Gastrocnemius medialis (tissue), 4 donors: ENCODE results near the gene NTRK3. TPM values are rescaled to one million over a fixed set of nuclear protein-coding genes. Genes with fewer than 3 reads are reported as not detected.

Experiments used
- ATAC-seq, 2 donors: fragments of 150-250 bp; one replicate each; pipeline ENCODE4 v1.9.1; 2016
- DNase-seq, 2 donors: peaks; one replicate each; pipeline ENCODE4 v3.0.0-alpha.2; 2019
- H3K27ac ChIP-seq, 4 donors: fragments of 200-600 bp; sonication (generic); 1 replicate in 1 of 4; 2 replicates in 3 of 4; pipeline ENCODE4 v1.5.1; 2016 to 2018; ENCODE audit warnings: mild to moderate bottlenecking in 2 of 4, moderate library complexity in 1 of 4
- H3K27me3 ChIP-seq, 3 donors: fragments of 200-600 bp; sonication (generic) in 2 of 3; 1 replicate in 1 of 3; 2 replicates in 2 of 3; pipeline versions ENCODE4 v1.5.1 to v1.6.0; 2016 to 2019; ENCODE audit warnings: mild to moderate bottlenecking in 1 of 3, moderate library complexity in 1 of 3
- H3K36me3 ChIP-seq, 2 donors: fragments of 200-600 bp; sonication (generic) in 1 of 2; one replicate each; pipeline ENCODE4 v1.5.1; 2017 to 2018
- H3K4me1 ChIP-seq, 2 donors: fragments of 200-600 bp; sonication (generic) in 1 of 2; one replicate each; pipeline ENCODE4 v1.5.1; 2016 to 2017; ENCODE audit warnings: mild to moderate bottlenecking in 2 of 2
- H3K4me3 ChIP-seq, 4 donors: fragments of 200-600 bp; sonication (generic) in 3 of 4; 1 replicate in 1 of 4; 2 replicates in 3 of 4; pipeline ENCODE4 v1.5.1; 2016 to 2019; ENCODE audit warnings: mild to moderate bottlenecking in 2 of 4
- H3K9me3 ChIP-seq, 3 donors: fragments of 200-600 bp; sonication (generic) in 2 of 3; 1 replicate in 1 of 3; 2 replicates in 2 of 3; pipeline ENCODE4 v1.5.1; 2016 to 2019
- POLR2A ChIP-seq, 2 donors: fragments of 450-650 bp; IDR thresholded peaks; one replicate each; pipeline ENCODE4 v1.6.1; 2017; ENCODE audit warnings: antibody characterized with exemption in 2 of 2, mild to moderate bottlenecking in 2 of 2, moderate library complexity in 2 of 2
- in situ Hi-C, 4 donors: fragments of 200-750 bp; cut with MboI; loops; one replicate each; pipeline versions ENCODE4 v1.15.0 to v1.8.0; 2017; ENCODE audit warnings: low sequenced_read_pairs in 4 of 4
- intact Hi-C: fragments of 100-400 bp; cut with DNase I; formaldehyde crosslinking; loops from one replicate; pipeline ENCODE4 v1.15.1; 2023; ENCODE audit warnings: low total_unique reads
- total RNA-seq, 4 donors: library from RNA; depleted of rRNA; stranded (reverse); fragments of >200 nt; gene quantifications; one replicate each; pipeline versions ENCODE4 v1.1.0 to v1.2.3, GENCODE V29; 2016
- TF ChIP-seq, protein P1 (sequence below), 5 experiments: fragments of 450-650 bp in 3 of 5; fragments of 200-600 bp in 2 of 5; sonication (generic) in 2 of 5; IDR thresholded peaks in 4 of 5; conservative IDR thresholded peaks in 1 of 5; 1 replicate in 4 of 5; 2 replicates in 1 of 5; pipeline ENCODE4 v1.5.1; 2016 to 2019; ENCODE audit warnings: antibody characterized with exemption in 5 of 5, mild to moderate bottlenecking in 3 of 5, moderate library complexity in 3 of 5

The NTRK3 gene
- total RNA-seq, 4 donors from 2014 or later = 0.61 to 2.7 (median 0.77) TPM

DNA sequence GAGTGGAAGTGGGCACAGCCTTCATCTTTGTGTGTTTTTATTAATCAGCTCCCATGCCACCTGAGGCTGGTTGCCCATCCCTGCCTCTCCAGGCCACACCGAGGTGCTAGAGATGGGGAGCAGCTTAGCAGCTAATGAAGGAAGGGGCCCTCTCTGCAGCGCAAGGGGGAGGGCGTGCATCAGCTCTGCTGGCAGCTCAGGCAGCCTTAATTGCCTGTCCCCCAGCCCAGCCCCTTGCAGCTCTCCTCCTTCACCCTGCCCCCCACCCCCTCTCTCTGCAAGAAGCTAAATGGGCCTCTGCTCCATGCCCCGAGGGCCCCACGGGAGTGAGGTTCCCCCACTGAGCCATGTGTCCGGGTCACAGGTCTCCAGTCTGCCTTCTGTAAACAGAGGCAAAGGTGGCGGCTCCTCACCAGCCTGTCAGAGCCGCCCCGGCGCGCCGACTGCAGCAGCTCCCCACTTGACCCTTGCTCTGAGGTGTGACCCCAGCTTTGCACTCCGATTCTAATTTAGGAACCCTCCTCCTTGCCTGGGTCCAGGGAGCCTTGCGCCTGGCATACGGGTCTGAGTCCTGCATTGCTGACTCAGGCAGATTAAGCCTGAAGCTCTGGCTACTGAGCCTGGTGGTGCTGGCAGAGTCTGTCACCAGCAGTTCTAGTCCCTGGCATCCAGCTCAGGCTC is 27.9 kb upstream of the NTRK3 start:
- in situ Hi-C loops = no loop called here
- DNase-seq = no peak
- ATAC-seq = no peak

DNA sequence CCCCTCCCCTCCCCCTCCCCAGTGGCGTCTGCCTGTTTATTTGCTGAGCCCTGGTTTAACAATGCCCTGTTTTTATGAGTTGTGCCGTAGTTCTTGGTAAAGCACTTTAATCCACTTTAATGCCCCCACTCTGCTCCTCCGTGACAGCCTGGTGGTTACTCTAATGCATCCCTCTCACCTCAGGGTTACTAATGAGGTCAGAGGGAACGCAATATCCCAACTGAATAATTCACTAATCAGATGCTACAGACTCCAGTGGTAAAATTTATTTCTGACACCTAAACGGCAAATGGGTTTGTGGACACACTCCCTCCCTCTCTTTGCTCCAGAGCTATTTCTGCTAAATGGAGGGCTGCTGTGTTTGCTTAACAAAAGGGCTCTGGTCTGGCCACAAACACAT is 26.1 kb upstream of the NTRK3 start:
- Histone ChIP-seq H3K27me3 (no peaks in the 10 kb centered on the region), H3K9me3 (no peaks in the 10 kb centered on the region), H3K36me3 (no peaks in the 10 kb centered on the region), H3K4me3 (no peak overlapping the region), H3K4me1 (no peaks in the 10 kb centered on the region), H3K27ac (no peak overlapping the region)
- in situ Hi-C loops = no loop called here
- TF ChIP-seq POLR2A (IDR thresholded peaks at IDR 0.05) = no peak
- TF ChIP-seq, protein P1, sequence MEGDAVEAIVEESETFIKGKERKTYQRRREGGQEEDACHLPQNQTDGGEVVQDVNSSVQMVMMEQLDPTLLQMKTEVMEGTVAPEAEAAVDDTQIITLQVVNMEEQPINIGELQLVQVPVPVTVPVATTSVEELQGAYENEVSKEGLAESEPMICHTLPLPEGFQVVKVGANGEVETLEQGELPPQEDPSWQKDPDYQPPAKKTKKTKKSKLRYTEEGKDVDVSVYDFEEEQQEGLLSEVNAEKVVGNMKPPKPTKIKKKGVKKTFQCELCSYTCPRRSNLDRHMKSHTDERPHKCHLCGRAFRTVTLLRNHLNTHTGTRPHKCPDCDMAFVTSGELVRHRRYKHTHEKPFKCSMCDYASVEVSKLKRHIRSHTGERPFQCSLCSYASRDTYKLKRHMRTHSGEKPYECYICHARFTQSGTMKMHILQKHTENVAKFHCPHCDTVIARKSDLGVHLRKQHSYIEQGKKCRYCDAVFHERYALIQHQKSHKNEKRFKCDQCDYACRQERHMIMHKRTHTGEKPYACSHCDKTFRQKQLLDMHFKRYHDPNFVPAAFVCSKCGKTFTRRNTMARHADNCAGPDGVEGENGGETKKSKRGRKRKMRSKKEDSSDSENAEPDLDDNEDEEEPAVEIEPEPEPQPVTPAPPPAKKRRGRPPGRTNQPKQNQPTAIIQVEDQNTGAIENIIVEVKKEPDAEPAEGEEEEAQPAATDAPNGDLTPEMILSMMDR (IDR thresholded peaks at IDR 0.05 in 4 of 5, conservative IDR thresholded peaks at IDR 0.05 in 1 of 5) = no peak
- DNase-seq (no peak), ATAC-seq (no peak)
- intact Hi-C loops = no loop called here

More for the DNA sequence above, 27.9 kb upstream of the NTRK3 start:
- intact Hi-C loops = no loop called here
- Histone ChIP-seq H3K4me3 (no peak overlapping the region), H3K27me3 (no peaks in the 10 kb centered on the region), H3K9me3 (no peaks in the 10 kb centered on the region), H3K27ac (no peak overlapping the region), H3K4me1 (no peaks in the 10 kb centered on the region), H3K36me3 (no peaks in the 10 kb centered on the region)
- no peak for TF ChIP-seq POLR2A (IDR thresholded peaks at IDR 0.05)
- TF ChIP-seq, protein P1 (IDR thresholded peaks at IDR 0.05 in 4 of 5, conservative IDR thresholded peaks at IDR 0.05 in 1 of 5) = no peak

DNA sequence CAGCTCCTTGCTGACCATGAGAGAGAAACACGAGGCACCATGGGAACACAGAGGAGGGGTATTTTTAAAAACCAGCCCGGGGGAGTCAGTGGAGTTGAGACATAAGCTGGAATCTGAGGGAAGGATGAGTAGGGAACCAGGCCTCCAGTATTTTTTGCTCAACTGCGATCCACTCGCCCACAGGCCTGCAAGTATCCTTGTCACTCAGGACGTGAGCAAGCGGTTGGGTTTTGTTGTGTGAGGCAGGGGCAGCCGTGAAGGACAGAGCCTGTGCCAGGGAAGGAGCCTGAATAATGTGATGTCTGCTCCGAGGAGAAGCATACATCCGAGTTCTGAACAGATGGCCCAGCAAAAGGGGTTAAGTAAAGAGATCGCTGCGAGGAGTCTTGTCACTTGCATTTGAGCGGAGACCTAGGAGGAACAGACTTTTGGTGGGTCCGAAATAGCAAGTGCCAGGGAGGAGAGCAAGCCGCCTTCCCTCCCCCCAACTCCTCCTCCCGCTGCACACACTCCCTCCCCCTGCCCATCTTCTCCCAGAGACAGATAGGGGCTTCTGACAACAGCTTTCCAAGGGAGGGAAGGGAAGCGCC is 20.4 kb upstream of the NTRK3 start:
- intact Hi-C loops = no loop called here
- Histone ChIP-seq H3K4me3 (no peak overlapping the region), H3K27ac (no peak overlapping the region), H3K9me3 (no peaks in the 10 kb centered on the region), H3K27me3 (no peaks in the 10 kb centered on the region), H3K36me3 (no peaks in the 10 kb centered on the region), H3K4me1 (no peaks in the 10 kb centered on the region)
- no peak for TF ChIP-seq POLR2A (IDR thresholded peaks at IDR 0.05)
- TF ChIP-seq, protein P1 (IDR thresholded peaks at IDR 0.05 in 4 of 5, conservative IDR thresholded peaks at IDR 0.05 in 1 of 5) = no peak
- ATAC-seq = no peak
- no peak for DNase-seq
- in situ Hi-C loops = no loop called here

DNA sequence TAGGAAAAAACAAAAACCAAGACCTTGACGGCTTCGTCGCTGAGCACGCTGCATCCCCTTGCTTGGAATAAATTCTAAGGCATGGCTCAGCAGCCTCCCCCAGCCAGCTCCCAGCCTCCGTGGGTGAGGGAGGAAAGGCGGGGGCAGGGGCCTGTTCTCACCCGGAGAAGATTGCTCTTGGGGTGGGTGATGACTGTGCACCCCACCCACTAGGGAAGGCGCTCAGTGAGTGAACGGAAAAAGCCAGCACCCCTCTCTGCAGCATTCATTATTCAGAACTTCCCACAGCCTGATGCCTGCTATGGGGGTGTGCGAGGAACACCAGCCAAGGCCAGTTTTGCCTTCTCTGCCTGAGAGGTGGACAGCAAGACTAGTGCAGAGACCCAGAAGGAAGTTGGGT is 19.3 kb upstream of the NTRK3 start:
- Histone ChIP-seq H3K27me3 (no peaks in the 10 kb centered on the region), H3K9me3 (no peaks in the 10 kb centered on the region), H3K4me1 (no peaks in the 10 kb centered on the region), H3K27ac (no peak overlapping the region), H3K36me3 (no peaks in the 10 kb centered on the region), H3K4me3 (no peak overlapping the region)
- TF ChIP-seq POLR2A (IDR thresholded peaks at IDR 0.05) = no peak
- TF ChIP-seq, protein P1 (IDR thresholded peaks at IDR 0.05 in 4 of 5, conservative IDR thresholded peaks at IDR 0.05 in 1 of 5) = no peak
- in situ Hi-C loops = no loop called here
- no peak for ATAC-seq
- intact Hi-C loops = no loop called here
- DNase-seq = no peak
